Smooth muscle cell (in vitro differentiated cells): ENCODE results near the gene FBXO4. TPM values are rescaled to one million over a fixed set of nuclear protein-coding genes. Genes with fewer than 3 reads are reported as not detected.

Experiments
- DNase-seq: peaks from one replicate; lab custom pipeline; 2025; ENCODE audit not compliant: unreplicated experiment; lab: John Stamatoyannopoulos, UW
- H2AFZ ChIP-seq: fragments of 200-600 bp; sonication (generic); 2 replicates; pipeline ENCODE4 v1.6.0; 2016; ENCODE audit warnings: antibody characterized with exemption, low read depth, mild to moderate bottlenecking
- H3F3A ChIP-seq: fragments of 200-600 bp; sonication (generic); 2 replicates; pipeline ENCODE4 v1.6.0; 2017; ENCODE audit warnings: antibody characterized with exemption, low read depth
- H3K27ac ChIP-seq: fragments of 200-600 bp; sonication (generic); 2 replicates; pipeline ENCODE4 v1.5.1; 2016; ENCODE audit warnings: low read depth, mild to moderate bottlenecking
- H3K27me3 ChIP-seq: fragments of 200-600 bp; sonication (generic); 2 replicates; pipeline ENCODE4 v1.6.1; 2016; ENCODE audit warnings: low read depth, mild to moderate bottlenecking
- H3K36me3 ChIP-seq: fragments of 200-600 bp; sonication (generic); 2 replicates; pipeline ENCODE4 v1.5.1; 2016; ENCODE audit warnings: low read depth
- H3K4me1 ChIP-seq: fragments of 200-600 bp; sonication (generic); 2 replicates; pipeline ENCODE4 v1.5.1; 2016; ENCODE audit warnings: low read depth
- H3K4me2 ChIP-seq: fragments of 200-600 bp; sonication (generic); 2 replicates; pipeline ENCODE4 v1.6.0; 2016; ENCODE audit warnings: mild to moderate bottlenecking
- H3K4me3 ChIP-seq: fragments of 200-600 bp; sonication (generic); 2 replicates; pipeline ENCODE4 v1.5.1; 2016; ENCODE audit warnings: mild to moderate bottlenecking
- H3K79me2 ChIP-seq: fragments of 200-600 bp; sonication (generic); 2 replicates; pipeline ENCODE4 v1.6.0; 2016; ENCODE audit warnings: low read depth, mild to moderate bottlenecking
- H3K9ac ChIP-seq: fragments of 200-600 bp; sonication (generic); 2 replicates; pipeline ENCODE4 v1.6.0; 2016; ENCODE audit warnings: low read depth
- H3K9me3 ChIP-seq: fragments of 200-600 bp; sonication (generic); replicated peaks from 2 replicates; pipeline ENCODE4 v1.5.1; 2016; ENCODE audit warnings: low read depth
- H4K20me1 ChIP-seq: fragments of 200-600 bp; sonication (generic); 2 replicates; pipeline ENCODE4 v1.6.0; 2016; ENCODE audit warnings: low read depth
- WGBS: methylation state at CpG from one replicate; pipeline ENCODE4 v1.1.7; 2016; ENCODE audit warnings: low lambda C conversion rate; 5-methylcytosine and 5-hydroxymethylcytosine counted together
- polyA plus RNA-seq: library from polyadenylated mRNA; unstranded; fragments of >200 nt; fragmentation: Nextera tagmentation; extraction: Ambion mirVana; gene quantifications from 2 replicates; pipeline ENCODE4 v1.2.1, GENCODE V29; 2016
- total RNA-seq: library from RNA; depleted of rRNA; stranded (reverse); fragments of >200 nt; gene quantifications from 2 replicates; pipeline ENCODE4 v1.2.3, GENCODE V29; 2014
- TF ChIP-seq, protein P1 (sequence below): fragments of 200-600 bp; sonication (generic); IDR thresholded peaks from 2 replicates; pipeline ENCODE4 v1.5.1; 2017; ENCODE audit warnings: borderline replicate concordance, mild to moderate bottlenecking, antibody characterized with exemption; ENCODE audit not compliant: insufficient read depth, poor library complexity, severe bottlenecking

FBXO4 gene
- total and polyA plus RNA-seq, 2 experiments from 2014 or later, result 10.3 to 22.9 TPM

- H3K9ac ChIP-seq, result no peak overlapping the region
- 100% methylated on average over 2 of the region's 2 CpGs for WGBS
- no peaks in the 10 kb centered on the region for H3F3A ChIP-seq
Observed at GRCh38 chr5:41918105-41918504, 7.0 kb upstream of the FBXO4 start.

GRCh38 chr5:41921166-41921565, 3.9 kb upstream of the FBXO4 start:
- Histone ChIP-seq H3K9me3 (no peaks in the 10 kb centered on the region), H3K27me3 (no peaks in the 10 kb centered on the region), H3K4me1 (no peaks in the 10 kb centered on the region), H4K20me1 (no peaks in the 10 kb centered on the region), H3K36me3 (peaks cover 8% of the 10 kb centered on the region), H3F3A (no peaks in the 10 kb centered on the region), H3K9ac (no peak overlapping the region), H3K4me2 (no peak overlapping the region), H3K4me3 (no peak overlapping the region), H3K27ac (peak overlapping the region; percentile 73), H3K79me2 (no peaks in the 10 kb centered on the region), H2AFZ (no peak overlapping the region)
- TF ChIP-seq, protein P1, sequence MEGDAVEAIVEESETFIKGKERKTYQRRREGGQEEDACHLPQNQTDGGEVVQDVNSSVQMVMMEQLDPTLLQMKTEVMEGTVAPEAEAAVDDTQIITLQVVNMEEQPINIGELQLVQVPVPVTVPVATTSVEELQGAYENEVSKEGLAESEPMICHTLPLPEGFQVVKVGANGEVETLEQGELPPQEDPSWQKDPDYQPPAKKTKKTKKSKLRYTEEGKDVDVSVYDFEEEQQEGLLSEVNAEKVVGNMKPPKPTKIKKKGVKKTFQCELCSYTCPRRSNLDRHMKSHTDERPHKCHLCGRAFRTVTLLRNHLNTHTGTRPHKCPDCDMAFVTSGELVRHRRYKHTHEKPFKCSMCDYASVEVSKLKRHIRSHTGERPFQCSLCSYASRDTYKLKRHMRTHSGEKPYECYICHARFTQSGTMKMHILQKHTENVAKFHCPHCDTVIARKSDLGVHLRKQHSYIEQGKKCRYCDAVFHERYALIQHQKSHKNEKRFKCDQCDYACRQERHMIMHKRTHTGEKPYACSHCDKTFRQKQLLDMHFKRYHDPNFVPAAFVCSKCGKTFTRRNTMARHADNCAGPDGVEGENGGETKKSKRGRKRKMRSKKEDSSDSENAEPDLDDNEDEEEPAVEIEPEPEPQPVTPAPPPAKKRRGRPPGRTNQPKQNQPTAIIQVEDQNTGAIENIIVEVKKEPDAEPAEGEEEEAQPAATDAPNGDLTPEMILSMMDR, result no peak
- no peak for DNase-seq
- WGBS, result 95% methylated on average over 1 of the region's 1 CpG

More at GRCh38 chr5:41918105-41918504, 7.0 kb upstream of the FBXO4 start:
- H3K4me2 ChIP-seq, result no peak overlapping the region
- no peak overlapping the region for H3K4me3 ChIP-seq
- H4K20me1 ChIP-seq, result no peaks in the 10 kb centered on the region
- TF ChIP-seq, protein P1, result no peak
- H3K4me1 ChIP-seq, result no peaks in the 10 kb centered on the region
- H3K27me3 ChIP-seq, result no peaks in the 10 kb centered on the region
- no peaks in the 10 kb centered on the region for H3K9me3 ChIP-seq
- no peak for DNase-seq
- no peaks in the 10 kb centered on the region for H3K79me2 ChIP-seq
- H2AFZ ChIP-seq, result no peak overlapping the region
- no peak overlapping the region for H3K27ac ChIP-seq
- H3K36me3 ChIP-seq, result peaks cover 11% of the 10 kb centered on the region

- Histone ChIP-seq H3K9me3 (no peaks in the 10 kb centered on the region), H4K20me1 (no peaks in the 10 kb centered on the region), H3K27me3 (no peaks in the 10 kb centered on the region), H3K4me3 (no peak overlapping the region), H3K9ac (no peak overlapping the region), H3F3A (no peaks in the 10 kb centered on the region), H3K4me1 (no peaks in the 10 kb centered on the region), H3K79me2 (no peaks in the 10 kb centered on the region), H3K36me3 (peaks cover 8% of the 10 kb centered on the region), H3K27ac (peak overlapping the region; percentile 73), H2AFZ (no peak overlapping the region), H3K4me2 (peak overlapping the region; percentile 3)
- 71% methylated on average over 1 of the region's 1 CpG for WGBS
- DNase-seq, result no peak
- TF ChIP-seq, protein P1, result no peak
Observed at GRCh38 chr5:41921874-41922273, 3.2 kb upstream of the FBXO4 start.

DNA sequence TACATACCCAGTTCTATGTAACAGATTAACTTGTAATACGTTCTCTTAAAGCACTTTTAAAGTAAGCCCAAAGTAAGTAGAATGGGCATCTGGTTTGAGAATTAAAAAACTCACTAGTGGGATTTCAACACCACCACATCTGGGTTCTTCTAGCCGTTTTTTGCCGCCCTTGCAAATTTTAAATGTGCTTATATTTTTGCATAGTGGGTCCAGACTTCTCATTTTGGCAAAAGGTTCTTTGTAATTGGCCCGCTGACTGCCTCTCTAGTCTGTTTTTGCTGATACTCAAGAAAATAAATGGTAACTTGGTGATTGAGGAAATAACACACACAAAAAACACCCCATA, 582 bp upstream of the FBXO4 start:
- Histone ChIP-seq H3F3A (no peaks in the 10 kb centered on the region), H3K9me3 (no peaks in the 10 kb centered on the region), H3K4me2 (peak overlapping the region; percentile 92), H4K20me1 (no peaks in the 10 kb centered on the region), H3K27ac (peak overlapping the region; percentile 82), H3K36me3 (no peaks in the 10 kb centered on the region), H3K79me2 (no peaks in the 10 kb centered on the region), H3K4me3 (peak overlapping the region; percentile 73), H3K4me1 (no peaks in the 10 kb centered on the region), H3K27me3 (no peaks in the 10 kb centered on the region), H3K9ac (peak overlapping the region; percentile 92), H2AFZ (peak overlapping the region; percentile 94)
- TF ChIP-seq, protein P1, result no peak
- 86% methylated on average over 4 of the region's 4 CpGs for WGBS
- no peak for DNase-seq
